GM13976 (cell line): ENCODE measurements around the gene RASAL2.
A peak's percentile ranks its signal among the peaks of the same experiment; 100 is the strongest.

Experiments used
- DNase-seq: peaks from one replicate; pipeline ENCODE4 v3.0.0; 2012; ENCODE audit warnings: low spot score
- in situ Hi-C: fragments of 300-500 bp; cut with MboI; formaldehyde crosslinking; loops from one replicate; pipeline ENCODE4 v1.12.0; 2022; ENCODE audit warnings: low sequenced_read_pairs, mixed read lengths, inconsistent platforms; ENCODE audit not compliant: unreplicated experiment
- TF ChIP-seq, protein P1 (sequence below): IDR thresholded peaks from 2 replicates; pipeline ENCODE4 v1.5.1; 2012; ENCODE audit warnings: borderline replicate concordance, mild to moderate bottlenecking; ENCODE audit not compliant: insufficient read depth; ENCODE audit errors: extremely low read depth, missing control alignments, control extremely low read depth

RASAL2 gene

DNA sequence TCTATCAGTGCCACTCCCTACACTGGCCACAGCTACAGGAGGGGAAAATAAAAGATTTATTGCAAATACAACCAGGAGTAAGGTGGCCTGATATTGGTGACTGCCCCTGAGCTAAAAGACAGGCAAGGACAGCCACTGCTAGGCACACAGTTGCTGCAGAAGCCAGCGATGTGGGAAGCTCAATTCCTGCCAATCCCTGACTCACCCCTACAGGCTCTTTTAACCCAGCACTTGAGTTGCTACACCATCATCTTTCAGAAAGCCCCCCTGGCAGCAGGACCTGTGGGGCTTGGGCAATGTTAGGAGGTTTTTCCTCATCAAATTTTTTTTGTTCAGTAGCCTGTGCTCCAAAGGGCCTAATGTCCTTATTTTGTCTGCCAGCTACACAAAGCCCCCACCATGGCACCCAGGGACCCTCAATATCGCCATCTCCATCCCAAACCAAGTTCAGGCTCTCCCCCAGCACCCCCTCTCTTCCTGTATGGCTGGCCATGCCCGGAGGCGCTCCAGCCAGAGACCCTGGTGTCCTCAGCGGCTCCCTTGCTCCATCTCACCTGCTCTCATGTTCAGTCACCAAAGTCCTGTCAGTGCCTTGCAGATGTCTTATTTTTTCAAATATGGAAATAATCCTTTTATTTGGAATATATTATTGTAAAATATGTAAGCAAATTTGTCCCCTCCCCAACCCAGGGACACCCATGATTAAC, 389.5 kb downstream of the RASAL2 start:
- DNase-seq: no peak
- TF ChIP-seq, protein P1, sequence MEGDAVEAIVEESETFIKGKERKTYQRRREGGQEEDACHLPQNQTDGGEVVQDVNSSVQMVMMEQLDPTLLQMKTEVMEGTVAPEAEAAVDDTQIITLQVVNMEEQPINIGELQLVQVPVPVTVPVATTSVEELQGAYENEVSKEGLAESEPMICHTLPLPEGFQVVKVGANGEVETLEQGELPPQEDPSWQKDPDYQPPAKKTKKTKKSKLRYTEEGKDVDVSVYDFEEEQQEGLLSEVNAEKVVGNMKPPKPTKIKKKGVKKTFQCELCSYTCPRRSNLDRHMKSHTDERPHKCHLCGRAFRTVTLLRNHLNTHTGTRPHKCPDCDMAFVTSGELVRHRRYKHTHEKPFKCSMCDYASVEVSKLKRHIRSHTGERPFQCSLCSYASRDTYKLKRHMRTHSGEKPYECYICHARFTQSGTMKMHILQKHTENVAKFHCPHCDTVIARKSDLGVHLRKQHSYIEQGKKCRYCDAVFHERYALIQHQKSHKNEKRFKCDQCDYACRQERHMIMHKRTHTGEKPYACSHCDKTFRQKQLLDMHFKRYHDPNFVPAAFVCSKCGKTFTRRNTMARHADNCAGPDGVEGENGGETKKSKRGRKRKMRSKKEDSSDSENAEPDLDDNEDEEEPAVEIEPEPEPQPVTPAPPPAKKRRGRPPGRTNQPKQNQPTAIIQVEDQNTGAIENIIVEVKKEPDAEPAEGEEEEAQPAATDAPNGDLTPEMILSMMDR: no peak
- in situ Hi-C loops: no loop called here

DNA sequence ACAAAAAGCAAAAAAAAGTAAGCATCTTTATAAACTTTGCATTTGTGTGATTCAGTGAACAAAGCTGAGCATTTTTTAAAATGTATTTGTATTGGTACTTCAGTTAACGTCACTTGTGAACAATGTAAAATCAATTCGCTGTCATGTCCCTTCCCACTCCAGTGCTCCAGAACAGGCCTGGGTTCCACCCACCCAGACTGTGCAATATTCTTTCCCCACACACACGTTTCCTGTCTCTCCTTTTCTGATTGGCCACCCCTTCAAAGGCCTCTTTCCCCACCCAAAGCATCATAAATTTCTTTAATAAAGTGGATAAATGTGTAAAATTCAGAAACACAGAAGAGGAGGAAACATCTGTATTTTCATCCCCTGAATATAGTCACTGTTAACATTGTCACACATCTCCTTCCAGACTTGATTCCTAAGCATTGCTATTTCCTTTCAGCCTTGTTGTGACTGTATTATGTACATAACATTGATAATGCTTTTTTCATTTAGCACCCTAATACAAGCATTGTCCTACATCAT, 390.9 kb downstream of the RASAL2 start:
- TF ChIP-seq, protein P1: no peak
- in situ Hi-C loops: no loop called here
- DNase-seq: peak; percentile 6

- peak; percentile 6 for DNase-seq
- in situ Hi-C loops: no loop called here
- TF ChIP-seq, protein P1: no peak
Observed at GRCh38 chr1:178485541-178485981, 391.7 kb downstream of the RASAL2 start.

- DNase-seq: peak; percentile 22
- TF ChIP-seq, protein P1: no peak
- in situ Hi-C loops: no loop called here
Observed at GRCh38 chr1:178486100-178487069, 392.5 kb downstream of the RASAL2 start.

- DNase-seq: peak; percentile 22
- in situ Hi-C loops: no loop called here
- TF ChIP-seq, protein P1: no peak
Observed at GRCh38 chr1:178487070-178487615, 393.2 kb downstream of the RASAL2 start.

DNA sequence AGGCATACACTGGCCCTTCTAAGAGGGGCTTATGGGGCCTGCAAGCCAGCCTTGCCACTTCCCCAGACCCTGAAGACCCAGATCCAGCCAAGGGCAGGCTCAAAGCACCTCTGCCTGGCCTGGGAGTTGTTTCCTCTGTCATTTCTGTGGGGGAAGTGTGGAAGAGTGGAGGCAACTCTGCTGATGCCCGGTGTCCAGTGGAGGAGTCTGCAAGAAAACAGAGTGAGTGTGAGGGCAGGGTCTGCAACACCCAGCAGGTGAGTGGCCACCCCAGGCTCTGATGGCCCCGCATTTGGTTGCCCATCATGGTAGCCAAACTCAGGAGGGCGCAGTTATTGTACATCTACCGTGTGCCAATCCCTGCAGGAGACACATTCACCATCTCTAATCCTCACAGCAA, 394.5 kb downstream of the RASAL2 start:
- in situ Hi-C loops: no loop called here
- TF ChIP-seq, protein P1: no peak
- peak; percentile 12 for DNase-seq
